HG02678 (cell line): ENCODE measurements around the gene SF3A2.

Source experiments
- ATAC-seq: cut with Tn5 transposase; IDR thresholded peaks from one replicate; pipeline ENCODE4 v1.9.1; 2021; ENCODE audit warnings: mild to moderate bottlenecking, moderate library complexity; ENCODE audit not compliant: unreplicated experiment

SF3A2 gene

DNA sequence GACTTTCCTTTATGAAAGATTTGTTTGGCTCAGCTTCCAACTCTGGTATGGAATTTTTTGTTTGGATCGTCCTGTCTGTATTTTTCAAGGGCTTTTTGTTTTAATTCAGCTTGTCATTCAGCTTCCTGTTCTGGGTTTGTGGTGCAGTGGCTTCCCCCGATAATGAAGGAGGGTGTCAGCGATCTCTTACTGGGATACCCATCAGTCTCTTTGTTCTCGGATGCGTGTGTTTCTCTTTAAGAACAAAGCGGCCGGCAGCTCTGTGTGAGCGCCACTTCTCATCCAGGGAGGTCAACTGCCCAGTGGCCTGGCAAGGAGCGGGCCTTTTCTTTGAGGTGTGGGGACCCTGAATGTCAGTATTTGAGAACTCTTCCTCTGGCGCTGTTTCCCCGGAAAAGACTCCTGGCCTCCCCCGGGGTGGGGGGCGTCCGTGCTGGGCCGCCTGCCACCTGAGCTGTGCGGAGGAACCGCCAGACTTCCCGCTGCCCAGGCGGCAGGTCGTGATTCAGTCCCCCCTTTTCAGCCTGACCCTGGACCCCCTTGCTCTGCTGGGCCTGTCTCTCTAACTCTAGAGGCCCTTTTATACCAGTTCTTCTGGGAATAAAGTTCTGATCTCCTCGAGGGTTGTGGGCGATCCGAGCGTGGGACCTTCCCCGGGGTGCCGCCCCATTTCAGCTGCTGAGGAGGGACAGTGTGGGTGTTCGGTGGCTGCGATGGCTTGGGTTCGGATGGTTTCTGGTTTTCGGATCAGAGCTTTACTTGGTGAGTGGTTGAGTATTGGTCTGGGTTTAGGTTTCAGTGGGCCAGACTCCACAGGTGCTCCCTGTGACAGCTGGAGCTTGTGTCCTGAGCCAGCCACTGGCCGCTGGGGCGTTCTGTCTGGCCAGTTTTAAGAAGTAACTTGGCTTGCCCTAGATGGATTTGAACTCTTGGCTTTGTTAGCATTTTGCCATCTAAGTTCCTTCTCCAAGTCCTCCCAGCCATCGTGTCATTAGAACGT, 3.4 kb downstream of the SF3A2 start:
- ATAC-seq, result no peak

DNA sequence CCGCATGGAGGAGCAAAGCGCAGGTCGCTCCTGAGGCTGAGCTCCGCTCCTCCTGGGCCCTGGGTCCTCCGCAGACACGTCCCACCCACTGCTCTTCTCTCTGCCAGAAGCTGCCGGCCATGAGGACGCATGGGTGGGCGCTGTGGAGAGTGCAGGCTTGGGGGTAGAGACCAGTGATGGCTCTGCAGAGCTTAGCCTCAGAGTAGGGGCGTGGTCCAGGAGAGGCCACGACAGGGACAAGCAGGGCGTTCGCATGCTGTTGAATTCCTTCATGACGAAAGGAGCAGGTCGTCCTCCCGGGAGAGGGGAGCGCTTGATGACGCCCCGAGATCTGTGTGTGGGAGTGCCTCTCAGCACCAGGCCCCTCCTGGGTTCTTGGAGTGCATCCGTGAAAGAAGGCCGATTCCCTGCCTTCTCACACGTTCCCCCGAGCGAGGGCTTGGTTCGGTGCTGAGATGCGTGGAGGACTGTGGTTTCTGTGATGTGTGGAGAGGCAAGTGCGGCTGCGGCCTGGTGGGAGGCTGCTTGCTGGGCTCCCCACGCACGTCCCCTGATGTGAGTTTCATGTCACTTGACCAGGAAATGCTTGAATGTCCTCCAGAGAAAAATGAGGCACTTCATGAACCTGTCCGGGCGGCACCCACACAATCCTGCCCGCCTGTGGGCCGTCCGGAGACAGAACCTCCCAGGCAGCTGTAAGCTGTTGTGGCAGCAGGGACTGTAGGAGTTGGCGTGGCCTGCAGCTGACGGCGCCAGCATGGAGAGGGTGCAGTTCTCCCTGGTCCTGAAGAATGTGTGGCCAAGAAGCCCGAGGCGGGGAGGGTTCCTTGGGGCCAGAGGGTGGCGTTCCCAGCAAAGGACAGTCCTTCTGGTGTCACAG, 4.5 kb downstream of the SF3A2 start:
- ATAC-seq, result no peak

DNA sequence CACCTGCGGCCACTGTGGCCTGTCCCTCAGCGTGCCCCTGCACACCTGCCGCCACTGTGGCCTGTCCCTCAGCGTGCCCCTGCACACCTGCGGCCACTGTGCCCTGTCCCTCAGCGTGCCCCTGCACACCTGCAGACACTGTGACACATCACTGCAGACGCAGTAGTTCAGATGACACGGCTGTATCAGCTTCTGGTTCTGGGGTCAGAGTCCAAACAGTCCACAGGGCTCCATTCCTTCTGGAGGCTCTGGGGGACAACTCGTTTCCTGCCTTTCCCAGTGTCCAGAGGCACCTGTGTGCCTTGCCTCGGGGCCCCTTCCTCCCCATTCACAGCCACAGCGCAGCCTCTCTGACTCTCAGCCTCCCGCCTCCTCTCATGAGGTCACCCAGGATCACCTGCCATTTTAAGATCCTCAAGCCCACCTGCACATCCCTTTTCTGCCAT, 5.5 kb downstream of the SF3A2 start:
- no peak for ATAC-seq

DNA sequence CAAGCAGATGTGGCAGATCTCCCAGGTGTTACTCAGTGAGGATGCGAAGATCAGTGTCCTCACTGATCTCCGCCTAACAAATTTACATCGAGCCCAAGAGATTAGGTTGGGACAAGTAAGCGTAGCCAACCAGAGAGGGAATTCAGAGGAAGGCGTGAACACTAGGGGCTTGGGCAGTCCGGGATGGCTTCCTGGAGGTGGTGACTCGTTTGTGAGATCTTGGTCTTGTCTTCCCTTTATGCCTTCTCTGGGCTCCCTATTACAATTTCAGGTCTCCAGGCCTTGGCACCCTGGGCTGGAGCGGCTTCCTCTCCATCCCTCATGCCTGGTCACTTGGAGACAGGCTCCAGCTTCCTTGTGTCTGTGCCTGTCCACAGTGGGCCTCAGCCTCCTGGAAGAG, 6.2 kb downstream of the SF3A2 start:
- no peak for ATAC-seq

DNA sequence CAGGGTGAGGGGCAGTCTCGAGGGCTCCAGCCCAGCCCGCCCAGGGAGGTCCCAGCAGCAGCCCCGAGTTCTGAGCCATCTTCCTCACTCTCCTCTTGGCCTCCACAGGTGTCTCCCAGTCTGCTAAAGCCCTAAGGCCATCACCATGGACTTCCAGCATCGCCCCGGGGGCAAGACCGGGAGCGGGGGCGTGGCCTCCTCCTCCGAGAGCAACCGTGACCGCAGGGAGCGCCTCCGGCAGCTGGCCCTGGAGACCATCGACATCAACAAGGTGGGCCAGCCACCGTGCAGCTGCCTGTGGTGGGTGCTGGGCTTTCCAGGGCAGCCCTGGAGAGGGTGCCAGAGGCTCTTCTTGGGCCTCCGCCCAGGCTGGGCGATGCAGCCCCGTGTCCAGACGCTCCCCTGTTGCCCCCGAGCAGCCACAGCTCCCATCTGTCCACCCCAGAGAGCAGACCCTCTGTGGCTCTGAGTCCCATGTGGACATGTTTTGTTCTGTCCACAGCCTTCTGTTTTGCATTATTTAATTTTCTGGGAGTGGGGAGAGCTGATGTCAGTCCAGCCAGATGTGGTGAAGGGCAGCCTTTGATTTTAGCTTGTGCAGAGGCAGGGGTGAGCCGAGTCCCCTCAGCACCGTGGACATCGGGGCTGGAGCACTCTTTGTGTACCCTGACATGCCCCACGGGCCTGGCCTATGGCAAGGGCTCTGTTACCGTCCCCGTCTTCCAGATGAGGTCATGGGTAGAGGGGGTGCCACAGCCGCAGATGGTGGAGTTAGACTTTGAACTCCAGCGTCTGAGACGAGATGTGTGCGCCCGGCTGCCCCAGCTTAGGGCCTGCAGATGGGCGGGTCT, 6.9 kb downstream of the SF3A2 start:
- no peak for ATAC-seq

DNA sequence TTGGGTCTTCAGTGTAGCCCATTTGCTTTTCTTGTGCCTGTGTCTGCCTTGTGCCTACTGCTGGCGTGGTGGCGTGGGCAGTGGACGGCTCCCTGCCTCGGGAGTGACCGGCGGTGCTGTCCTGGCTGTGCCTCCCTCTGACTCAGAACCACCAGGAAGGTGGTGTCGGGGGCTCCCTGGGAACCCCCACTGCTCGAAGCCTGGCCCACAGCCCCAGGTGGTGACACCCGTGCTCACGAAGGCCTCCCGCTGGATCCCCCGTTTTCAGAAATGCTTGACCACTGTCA, 7.4 kb downstream of the SF3A2 start:
- no peak for ATAC-seq

DNA sequence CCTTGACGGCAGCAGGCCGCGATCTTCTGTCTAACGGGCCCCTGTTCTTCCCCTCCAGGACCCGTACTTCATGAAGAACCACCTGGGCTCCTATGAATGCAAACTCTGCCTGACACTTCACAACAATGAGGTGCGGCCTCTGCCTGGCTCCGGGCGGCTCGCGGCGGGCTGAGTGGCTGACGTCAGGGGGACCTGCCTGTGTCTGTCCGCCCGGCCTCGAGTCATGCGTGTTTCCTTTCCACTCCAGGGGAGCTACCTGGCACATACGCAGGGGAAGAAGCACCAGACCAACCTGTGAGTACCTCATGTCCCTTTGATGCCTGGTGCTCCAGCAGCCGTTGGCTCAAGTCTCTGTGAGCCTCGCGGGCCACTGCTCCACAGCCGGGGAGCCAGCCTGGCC, 7.9 kb downstream of the SF3A2 start:
- ATAC-seq, result no peak

DNA sequence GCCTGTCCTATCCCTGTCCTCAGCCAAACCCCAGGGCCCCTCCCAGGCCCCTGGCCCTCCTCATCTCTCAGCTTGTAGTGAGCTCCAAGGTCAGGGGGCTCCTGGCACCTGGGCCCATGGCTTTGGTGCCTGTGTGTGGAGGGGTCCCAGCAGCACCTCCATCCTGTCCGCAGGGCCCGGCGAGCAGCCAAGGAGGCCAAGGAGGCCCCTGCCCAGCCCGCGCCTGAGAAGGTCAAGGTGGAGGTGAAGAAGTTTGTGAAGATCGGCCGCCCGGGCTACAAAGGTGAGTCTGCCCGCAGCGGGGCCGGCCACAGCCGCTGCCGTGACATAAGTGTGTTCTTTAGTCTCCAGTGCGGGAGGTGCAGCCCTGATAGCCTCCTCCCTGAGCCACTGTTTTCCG, 8.6 kb downstream of the SF3A2 start:
- ATAC-seq, result no peak

DNA sequence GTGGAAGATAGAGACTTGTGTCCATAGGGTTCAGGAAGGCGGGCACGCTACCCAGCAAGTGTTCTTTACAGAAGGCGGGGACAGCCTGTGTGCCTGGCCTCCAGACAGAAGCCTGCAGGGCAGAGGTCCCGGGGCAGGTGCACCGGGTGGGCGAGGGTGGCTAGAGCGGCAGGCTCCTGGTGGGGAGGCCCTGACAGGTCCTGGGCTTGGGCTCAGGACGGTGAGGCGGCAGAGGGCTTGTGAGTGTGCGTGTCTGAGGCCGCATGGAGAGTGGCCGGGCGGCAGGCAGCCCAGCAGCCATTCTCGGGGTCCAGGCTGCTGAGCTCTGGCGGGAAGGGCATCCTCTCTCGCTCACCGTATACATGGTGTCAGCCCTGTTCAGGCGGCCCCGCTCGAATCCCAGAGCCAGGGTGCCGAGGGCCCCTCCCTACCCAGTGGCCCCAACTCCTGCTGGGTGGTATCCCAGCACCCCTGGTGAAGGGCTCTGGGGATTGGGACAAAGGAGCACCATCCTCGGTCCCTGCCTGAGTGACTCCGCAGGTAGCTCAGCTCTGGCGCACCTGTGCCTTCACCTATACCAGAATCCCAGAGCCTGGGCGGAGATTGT, 9.5 kb downstream of the SF3A2 start:
- no peak for ATAC-seq

DNA sequence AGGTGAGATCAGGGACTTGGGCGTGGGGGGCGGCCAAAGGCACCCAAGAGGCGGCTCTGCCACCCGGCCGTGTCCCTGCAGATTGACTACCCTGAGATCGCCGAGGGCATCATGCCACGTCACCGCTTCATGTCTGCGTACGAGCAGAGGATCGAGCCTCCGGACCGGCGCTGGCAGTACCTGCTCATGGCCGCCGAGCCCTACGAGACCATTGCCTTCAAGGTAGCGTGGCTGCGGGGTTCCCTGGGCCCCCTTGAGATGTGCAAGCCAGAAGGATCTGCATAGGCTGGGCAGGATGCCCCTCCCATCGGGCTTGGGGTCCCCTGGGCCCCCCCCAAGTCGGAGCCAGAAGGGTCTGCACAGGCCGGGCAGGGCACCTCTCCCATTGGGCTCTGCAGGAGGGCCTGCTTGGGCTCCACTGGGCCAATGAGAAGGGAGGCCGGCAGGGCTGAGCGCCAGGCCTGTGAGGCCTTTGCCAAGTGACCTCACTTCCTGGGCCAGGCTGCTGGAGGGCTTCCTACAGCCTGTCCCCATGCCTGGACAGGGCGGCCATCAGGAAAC, 10.3 kb downstream of the SF3A2 start:
- no peak for ATAC-seq

DNA sequence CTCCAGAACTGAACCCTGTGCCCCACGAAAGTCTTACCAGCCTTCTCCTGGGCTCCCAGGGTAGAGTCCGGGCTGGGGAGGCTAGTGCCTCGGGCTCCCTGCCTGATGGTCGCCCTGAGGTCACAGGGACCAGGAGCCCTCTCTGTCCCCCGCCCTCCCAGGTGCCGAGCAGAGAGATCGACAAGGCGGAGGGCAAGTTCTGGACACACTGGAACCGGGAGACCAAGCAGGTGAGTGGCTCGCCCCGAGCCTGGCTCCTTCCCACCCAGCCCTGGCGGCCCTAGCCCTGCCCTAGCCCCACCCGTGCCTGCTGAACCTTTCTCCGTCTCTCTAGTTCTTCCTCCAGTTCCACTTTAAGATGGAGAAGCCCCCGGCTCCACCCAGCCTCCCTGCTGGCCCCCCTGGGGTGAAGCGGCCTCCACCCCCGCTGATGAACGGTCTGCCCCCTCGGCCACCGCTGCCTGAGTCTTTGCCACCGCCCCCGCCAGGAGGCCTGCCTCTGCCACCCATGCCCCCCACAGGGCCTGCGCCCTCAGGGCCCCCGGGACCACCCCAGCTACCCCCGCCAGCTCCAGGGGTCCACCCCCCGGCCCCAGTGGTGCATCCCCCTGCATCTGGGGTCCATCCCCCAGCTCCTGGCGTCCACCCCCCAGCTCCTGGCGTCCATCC, 10.9 kb downstream of the SF3A2 start:
- no peak for ATAC-seq

DNA sequence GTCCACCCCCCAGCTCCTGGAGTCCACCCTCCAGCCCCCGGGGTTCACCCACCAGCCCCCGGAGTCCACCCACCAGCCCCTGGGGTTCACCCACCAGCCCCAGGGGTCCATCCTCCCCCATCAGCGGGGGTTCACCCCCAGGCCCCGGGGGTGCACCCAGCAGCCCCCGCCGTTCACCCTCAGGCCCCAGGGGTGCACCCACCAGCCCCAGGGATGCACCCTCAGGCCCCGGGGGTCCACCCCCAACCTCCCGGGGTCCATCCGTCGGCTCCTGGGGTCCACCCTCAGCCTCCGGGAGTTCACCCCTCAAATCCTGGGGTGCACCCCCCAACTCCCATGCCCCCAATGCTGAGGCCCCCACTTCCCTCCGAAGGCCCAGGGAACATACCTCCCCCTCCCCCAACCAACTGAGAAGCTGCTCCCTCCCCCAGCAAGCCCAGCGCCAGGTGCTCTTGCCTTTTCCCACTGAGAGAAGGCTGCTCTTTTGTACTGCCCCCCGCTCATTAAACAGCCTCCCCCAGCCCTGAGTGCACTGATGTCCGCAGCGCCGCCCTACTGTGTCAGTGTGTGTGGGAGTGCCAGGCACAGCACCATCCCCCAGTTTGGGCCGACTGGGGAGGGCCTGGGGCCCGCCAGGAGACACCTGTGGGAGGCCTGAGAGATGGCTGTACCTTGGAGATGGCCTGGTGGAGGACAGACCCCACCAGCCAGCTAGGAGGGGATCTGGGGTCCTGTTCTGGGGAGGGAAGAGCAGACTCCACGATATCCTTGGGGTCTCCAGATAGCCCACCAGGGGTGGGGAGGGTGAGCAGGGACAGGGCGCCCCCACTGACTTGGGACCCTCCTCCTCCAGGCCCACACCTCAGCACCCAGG, 11.7 kb downstream of the SF3A2 start:
- ATAC-seq, result no peak

DNA sequence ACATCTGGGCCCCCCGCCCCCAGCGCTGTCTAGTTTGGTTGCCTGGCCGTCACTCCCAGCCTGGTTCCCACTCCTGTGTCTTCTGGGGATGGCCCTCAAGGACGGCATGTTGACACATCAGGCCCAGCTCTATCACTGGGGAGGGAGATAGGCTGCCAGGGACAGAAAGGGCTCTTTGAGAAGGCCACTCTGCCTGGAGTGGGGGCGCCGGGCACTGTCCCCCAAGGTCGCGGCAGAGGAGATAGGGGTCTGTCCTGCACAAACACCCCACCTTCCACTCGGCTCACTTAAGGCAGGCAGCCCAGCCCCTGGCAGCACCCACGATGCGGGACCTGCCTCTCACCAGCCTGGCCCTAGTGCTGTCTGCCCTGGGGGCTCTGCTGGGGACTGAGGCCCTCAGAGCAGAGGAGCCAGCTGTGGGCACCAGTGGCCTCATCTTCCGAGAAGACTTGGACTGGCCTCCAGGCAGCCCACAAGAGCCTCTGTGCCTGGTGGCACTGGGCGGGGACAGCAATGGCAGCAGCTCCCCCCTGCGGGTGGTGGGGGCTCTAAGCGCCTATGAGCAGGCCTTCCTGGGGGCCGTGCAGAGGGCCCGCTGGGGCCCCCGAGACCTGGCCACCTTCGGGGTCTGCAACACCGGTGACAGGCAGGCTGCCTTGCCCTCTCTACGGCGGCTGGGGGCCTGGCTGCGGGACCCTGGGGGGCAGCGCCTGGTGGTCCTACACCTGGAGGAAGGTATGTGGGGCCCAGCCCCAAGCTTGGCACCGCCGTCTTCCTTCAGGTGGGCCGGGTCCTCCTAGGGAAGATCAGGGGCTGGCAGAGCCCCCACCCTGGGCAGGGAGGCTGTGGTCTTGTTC, 12.6 kb downstream of the SF3A2 start, which contains the start of gene AMH:
Gene AMH, plus strand, starts transcription at position 314 of the 857 bp plus-strand sequence. Its CDS starts 10 bp downstream, at position 324.
- ATAC-seq, result no peak

DNA sequence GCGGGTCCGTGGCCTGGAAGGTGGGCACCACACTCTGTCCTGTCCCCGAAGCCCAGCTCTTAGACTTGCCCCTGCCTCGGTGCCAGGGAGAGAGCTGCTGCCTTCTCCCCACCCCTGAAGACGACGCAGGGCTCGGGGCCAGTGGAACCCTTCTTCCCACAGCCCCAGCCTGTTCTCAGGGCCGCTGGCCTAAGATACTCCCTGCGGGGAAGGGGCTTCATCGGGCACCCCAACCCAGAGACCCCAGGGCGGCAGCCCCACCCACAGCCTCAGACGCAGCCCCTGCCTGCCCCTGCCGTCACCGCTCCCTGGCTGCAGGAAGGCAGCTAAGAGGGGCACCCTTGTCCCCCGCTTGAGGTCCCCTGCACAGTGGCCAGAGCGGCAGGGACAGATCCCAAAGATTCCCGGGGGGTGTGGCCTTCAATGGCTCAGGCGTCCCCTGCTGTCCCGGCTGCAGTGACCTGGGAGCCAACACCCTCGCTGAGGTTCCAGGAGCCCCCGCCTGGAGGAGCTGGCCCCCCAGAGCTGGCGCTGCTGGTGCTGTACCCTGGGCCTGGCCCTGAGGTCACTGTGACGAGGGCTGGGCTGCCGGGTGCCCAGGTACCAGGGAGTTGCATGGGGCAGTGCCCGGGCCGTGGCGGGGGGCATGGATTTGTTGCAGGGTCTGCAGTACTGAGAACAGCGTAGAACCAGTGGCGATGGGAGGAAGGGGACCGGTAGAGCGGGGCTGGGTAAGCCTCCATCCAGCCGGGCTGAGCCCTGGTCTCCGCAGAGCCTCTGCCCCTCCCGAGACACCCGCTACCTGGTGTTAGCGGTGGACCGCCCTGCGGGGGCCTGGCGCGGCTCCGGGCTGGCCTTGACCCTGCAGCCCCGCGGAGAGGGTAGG, 13.5 kb downstream of the SF3A2 start:
- no peak for ATAC-seq

DNA sequence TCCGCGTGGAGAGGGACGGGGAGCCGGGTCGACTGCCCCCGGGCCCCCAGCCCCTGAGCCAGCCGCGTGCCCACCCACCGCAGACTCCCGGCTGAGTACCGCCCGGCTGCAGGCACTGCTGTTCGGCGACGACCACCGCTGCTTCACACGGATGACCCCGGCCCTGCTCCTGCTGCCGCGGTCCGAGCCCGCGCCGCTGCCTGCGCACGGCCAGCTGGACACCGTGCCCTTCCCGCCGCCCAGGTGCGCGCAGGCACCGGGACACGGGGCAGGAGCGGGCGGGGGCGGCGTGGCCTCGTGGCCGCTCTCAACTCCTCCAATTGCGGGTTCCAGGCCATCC, 14.1 kb downstream of the SF3A2 start:
- ATAC-seq, result no peak

DNA sequence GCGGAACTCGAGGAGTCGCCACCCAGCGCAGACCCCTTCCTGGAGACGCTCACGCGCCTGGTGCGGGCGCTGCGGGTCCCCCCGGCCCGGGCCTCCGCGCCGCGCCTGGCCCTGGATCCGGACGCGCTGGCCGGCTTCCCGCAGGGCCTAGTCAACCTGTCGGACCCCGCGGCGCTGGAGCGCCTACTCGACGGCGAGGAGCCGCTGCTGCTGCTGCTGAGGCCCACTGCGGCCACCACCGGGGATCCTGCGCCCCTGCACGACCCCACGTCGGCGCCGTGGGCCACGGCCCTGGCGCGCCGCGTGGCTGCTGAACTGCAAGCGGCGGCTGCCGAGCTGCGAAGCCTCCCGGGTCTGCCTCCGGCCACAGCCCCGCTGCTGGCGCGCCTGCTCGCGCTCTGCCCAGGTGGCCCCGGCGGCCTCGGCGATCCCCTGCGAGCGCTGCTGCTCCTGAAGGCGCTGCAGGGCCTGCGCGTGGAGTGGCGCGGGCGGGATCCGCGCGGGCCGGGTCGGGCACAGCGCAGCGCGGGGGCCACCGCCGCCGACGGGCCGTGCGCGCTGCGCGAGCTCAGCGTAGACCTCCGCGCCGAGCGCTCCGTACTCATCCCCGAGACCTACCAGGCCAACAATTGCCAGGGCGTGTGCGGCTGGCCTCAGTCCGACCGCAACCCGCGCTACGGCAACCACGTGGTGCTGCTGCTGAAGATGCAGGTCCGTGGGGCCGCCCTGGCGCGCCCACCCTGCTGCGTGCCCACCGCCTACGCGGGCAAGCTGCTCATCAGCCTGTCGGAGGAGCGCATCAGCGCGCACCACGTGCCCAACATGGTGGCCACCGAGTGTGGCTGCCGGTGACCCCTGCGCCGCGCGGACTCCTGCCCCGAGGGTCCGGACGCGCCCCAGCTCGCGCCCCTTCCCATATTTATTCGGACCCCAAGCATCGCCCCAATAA, 14.8 kb downstream of the SF3A2 start:
- ATAC-seq, result no peak
